SK-N-SH (cell line): ENCODE data around the gene ITCH.

ENCODE experiments used
- CHD2 ChIP-seq: fragments of 150-350 bp; IDR thresholded peaks from 2 replicates; pipeline ENCODE4 v1.6.1; 2018; ENCODE audit warnings: low read length; ENCODE audit not compliant: partially characterized antibody
- FOSL2 ChIP-seq: IDR thresholded peaks from 2 replicates; pipeline ENCODE4 v1.4.0; 2012; ENCODE audit warnings: low read depth, mild to moderate bottlenecking, moderate library complexity, borderline replicate concordance
- GABPA ChIP-seq: IDR thresholded peaks from 2 replicates; pipeline ENCODE4 v1.4.0; 2012; ENCODE audit warnings: low read depth, mild to moderate bottlenecking
- JUND ChIP-seq: IDR thresholded peaks from 2 replicates; pipeline ENCODE4 v1.4.0; 2012
- POLR2AphosphoS5 ChIP-seq: IDR thresholded peaks from 2 replicates; pipeline ENCODE4 v1.6.1; 2012; ENCODE audit warnings: low read depth, low read length
- RCOR1 ChIP-seq: fragments of 150-350 bp; IDR thresholded peaks from 2 replicates; pipeline ENCODE4 v1.6.1; 2017; ENCODE audit warnings: antibody characterized with exemption, low read length
- RFX5 ChIP-seq: IDR thresholded peaks from 2 replicates; pipeline ENCODE4 v1.6.1; 2012; ENCODE audit warnings: mild to moderate bottlenecking, improper control_type of control experiment, low read length
- SIN3A ChIP-seq: IDR thresholded peaks from 2 replicates; pipeline ENCODE4 v1.6.1; 2012; ENCODE audit warnings: low read depth, mild to moderate bottlenecking, low read length, moderate library complexity, borderline replicate concordance
- TF ChIP-seq, protein P1 (sequence below): fragments of 200-600 bp; sonication (generic); IDR thresholded peaks from 2 replicates; pipeline ENCODE4 v1.6.1; 2017; ENCODE audit warnings: antibody characterized with exemption, mild to moderate bottlenecking, moderate library complexity
- TF ChIP-seq, protein P2 (sequence below): fragments of 150-350 bp; IDR thresholded peaks from 2 replicates; pipeline ENCODE4 v1.6.1; 2017; ENCODE audit warnings: antibody characterized with exemption, low read length, low read depth, borderline replicate concordance

DNA sequence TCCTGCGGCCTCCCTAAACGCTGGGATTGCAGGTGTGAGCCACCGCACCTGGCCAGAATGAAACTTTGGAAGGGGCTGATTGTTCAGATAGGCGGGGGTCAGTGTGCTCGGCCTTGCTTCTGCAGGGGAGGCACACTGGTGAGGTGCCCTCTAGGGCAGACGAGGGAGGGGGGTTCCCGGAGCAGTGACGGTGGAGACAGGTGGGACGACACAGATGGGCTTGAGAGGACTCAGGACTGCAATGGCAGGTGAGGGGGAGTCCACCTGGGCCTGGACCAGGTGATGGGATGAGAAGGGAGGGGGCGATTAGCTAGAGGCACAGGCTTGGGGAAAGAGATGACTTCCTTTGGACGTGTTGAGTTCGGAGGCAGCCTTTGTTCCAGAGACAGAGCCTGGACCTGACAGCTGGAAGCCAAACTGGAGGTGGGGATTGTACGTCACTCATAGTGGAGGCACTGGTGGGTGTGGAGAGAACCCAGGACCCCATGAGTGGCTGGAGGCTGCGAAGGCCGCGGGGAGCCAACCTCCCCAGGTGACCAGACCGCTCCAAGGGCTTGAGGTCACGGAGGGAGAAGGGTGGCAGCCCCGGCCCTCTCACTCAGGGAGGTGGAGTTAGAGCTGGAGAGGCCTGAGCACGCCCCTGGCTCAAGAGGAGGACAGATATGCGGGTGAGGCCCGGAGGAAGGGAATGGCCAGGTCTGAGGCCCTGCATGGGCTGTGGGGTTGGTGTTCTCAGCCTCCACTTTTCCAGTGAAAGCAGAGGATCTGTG, 185.0 kb downstream of the ITCH start:
- TF ChIP-seq GABPA = no peak
- TF ChIP-seq JUND = no peak
- TF ChIP-seq RFX5 = no peak
- TF ChIP-seq, protein P1, sequence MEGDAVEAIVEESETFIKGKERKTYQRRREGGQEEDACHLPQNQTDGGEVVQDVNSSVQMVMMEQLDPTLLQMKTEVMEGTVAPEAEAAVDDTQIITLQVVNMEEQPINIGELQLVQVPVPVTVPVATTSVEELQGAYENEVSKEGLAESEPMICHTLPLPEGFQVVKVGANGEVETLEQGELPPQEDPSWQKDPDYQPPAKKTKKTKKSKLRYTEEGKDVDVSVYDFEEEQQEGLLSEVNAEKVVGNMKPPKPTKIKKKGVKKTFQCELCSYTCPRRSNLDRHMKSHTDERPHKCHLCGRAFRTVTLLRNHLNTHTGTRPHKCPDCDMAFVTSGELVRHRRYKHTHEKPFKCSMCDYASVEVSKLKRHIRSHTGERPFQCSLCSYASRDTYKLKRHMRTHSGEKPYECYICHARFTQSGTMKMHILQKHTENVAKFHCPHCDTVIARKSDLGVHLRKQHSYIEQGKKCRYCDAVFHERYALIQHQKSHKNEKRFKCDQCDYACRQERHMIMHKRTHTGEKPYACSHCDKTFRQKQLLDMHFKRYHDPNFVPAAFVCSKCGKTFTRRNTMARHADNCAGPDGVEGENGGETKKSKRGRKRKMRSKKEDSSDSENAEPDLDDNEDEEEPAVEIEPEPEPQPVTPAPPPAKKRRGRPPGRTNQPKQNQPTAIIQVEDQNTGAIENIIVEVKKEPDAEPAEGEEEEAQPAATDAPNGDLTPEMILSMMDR = no peak
- TF ChIP-seq POLR2AphosphoS5 = no peak
- TF ChIP-seq FOSL2 = no peak
- no peak for TF ChIP-seq CHD2
- TF ChIP-seq SIN3A = no peak
- TF ChIP-seq RCOR1 = no peak
- TF ChIP-seq, protein P2, sequence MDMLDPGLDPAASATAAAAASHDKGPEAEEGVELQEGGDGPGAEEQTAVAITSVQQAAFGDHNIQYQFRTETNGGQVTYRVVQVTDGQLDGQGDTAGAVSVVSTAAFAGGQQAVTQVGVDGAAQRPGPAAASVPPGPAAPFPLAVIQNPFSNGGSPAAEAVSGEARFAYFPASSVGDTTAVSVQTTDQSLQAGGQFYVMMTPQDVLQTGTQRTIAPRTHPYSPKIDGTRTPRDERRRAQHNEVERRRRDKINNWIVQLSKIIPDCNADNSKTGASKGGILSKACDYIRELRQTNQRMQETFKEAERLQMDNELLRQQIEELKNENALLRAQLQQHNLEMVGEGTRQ = no peak
